Neural cell (in vitro differentiated cells): ENCODE results near the gene PDE4D. TPM values are rescaled to one million over a fixed set of nuclear protein-coding genes. Genes with fewer than 3 reads are reported as not detected.

Experiments used
- H2AFZ ChIP-seq: fragments of 200-600, 300-800 bp; sonication (generic), shearing (Covaris generic); 2 replicates; pipeline ENCODE4 v1.6.0; 2014; ENCODE audit warnings: low read depth, mild to moderate bottlenecking, antibody characterized with exemption, low read length, moderate library complexity
- H3F3A ChIP-seq: fragments of 200-600 bp; shearing (Covaris generic); 2 replicates; pipeline ENCODE4 v1.6.1; 2016; ENCODE audit warnings: mild to moderate bottlenecking, moderate library complexity, mixed read lengths, antibody characterized with exemption, low read length; ENCODE audit not compliant: insufficient read depth, poor library complexity, severe bottlenecking
- H3K27ac ChIP-seq: fragments of 200-600, 300-800 bp; sonication (generic), shearing (Covaris generic); 2 replicates; pipeline ENCODE4 v1.5.1; 2014; ENCODE audit warnings: mild to moderate bottlenecking, low read length, moderate library complexity
- H3K27me3 ChIP-seq: fragments of 300-800, 200-600 bp; sonication (generic), shearing (Covaris generic); 2 replicates; pipeline ENCODE4 v1.6.0; 2014; ENCODE audit warnings: mild to moderate bottlenecking, low read depth, low read length, moderate library complexity; ENCODE audit not compliant: insufficient read depth
- H3K36me3 ChIP-seq: fragments of 300-800, 200-600 bp; sonication (generic), shearing (Covaris generic); 2 replicates; pipeline ENCODE4 v1.5.1; 2014; ENCODE audit warnings: mild to moderate bottlenecking, antibody characterized with exemption, low read length, moderate library complexity; ENCODE audit not compliant: insufficient read depth
- H3K4me2 ChIP-seq: fragments of 300-800, 200-600 bp; sonication (generic), shearing (Covaris generic); 2 replicates; pipeline ENCODE4 v1.6.0; 2014; ENCODE audit warnings: mild to moderate bottlenecking, low read length
- H3K4me3 ChIP-seq: fragments of 300-800, 200-600 bp; sonication (generic), shearing (Covaris generic); 2 replicates; pipeline ENCODE4 v1.5.1; 2014; ENCODE audit warnings: mild to moderate bottlenecking, low read length, moderate library complexity
- H3K79me2 ChIP-seq: fragments of 200-600 bp; shearing (Covaris generic); replicated peaks from 2 replicates; pipeline ENCODE4 v1.6.0; 2014; ENCODE audit warnings: mild to moderate bottlenecking, low read length, moderate library complexity; ENCODE audit not compliant: insufficient read depth
- H3K9ac ChIP-seq: fragments of 300-800, 200-600 bp; sonication (generic), shearing (Covaris generic); 2 replicates; pipeline ENCODE4 v1.6.1; 2016; ENCODE audit warnings: mild to moderate bottlenecking, low read length, mixed read lengths
- H3K9me2 ChIP-seq: fragments of 200-600 bp; shearing (Covaris generic); 2 replicates; pipeline ENCODE4 v1.6.1; 2016; ENCODE audit warnings: mild to moderate bottlenecking, low read length, mixed read lengths; ENCODE audit not compliant: insufficient read depth
- H3K9me3 ChIP-seq: fragments of 200-600, 300-800 bp; sonication (generic), shearing (Covaris generic); 2 replicates; pipeline ENCODE4 v1.6.1; 2016; ENCODE audit warnings: mild to moderate bottlenecking, mixed run types, low read length, moderate library complexity, mixed read lengths
- H4K20me1 ChIP-seq: fragments of 200-600 bp; shearing (Covaris generic); 2 replicates; pipeline ENCODE4 v1.6.1; 2016; ENCODE audit warnings: mild to moderate bottlenecking, mixed run types; ENCODE audit not compliant: insufficient read depth
- CTCF ChIP-seq: fragments of 450-650 bp; IDR thresholded peaks from 2 replicates; pipeline ENCODE4 v1.5.1; 2014; ENCODE audit warnings: antibody characterized with exemption, mild to moderate bottlenecking, moderate library complexity; ENCODE audit not compliant: poor library complexity, severe bottlenecking
- EP300 ChIP-seq: fragments of 450-650 bp; conservative IDR thresholded peaks from 2 replicates; pipeline ENCODE4 v1.6.1; 2014; ENCODE audit warnings: antibody characterized with exemption, mild to moderate bottlenecking, moderate library complexity; ENCODE audit not compliant: poor library complexity, severe bottlenecking
- EZH2 ChIP-seq: fragments of 200-600, 300-800 bp; shearing (Covaris generic), sonication (generic); IDR thresholded peaks from 2 replicates; pipeline ENCODE4 v1.6.1; 2014; ENCODE audit warnings: antibody characterized with exemption, low read length, borderline replicate concordance, mild to moderate bottlenecking; ENCODE audit not compliant: insufficient read depth, poor library complexity, severe bottlenecking
- MXI1 ChIP-seq: fragments of 450-650 bp; conservative IDR thresholded peaks from 2 replicates; pipeline ENCODE4 v1.6.1; 2014; ENCODE audit warnings: antibody characterized with exemption, mild to moderate bottlenecking; ENCODE audit not compliant: poor library complexity, severe bottlenecking
- POLR2AphosphoS5 ChIP-seq: IDR thresholded peaks from 2 replicates; pipeline ENCODE4 v1.6.1; 2012
- RAD21 ChIP-seq: fragments of 450-650 bp; conservative IDR thresholded peaks from 2 replicates; pipeline ENCODE4 v1.6.1; 2014; ENCODE audit warnings: antibody characterized with exemption, mild to moderate bottlenecking, moderate library complexity
- SMC3 ChIP-seq: fragments of 450-650 bp; conservative IDR thresholded peaks from 2 replicates; pipeline ENCODE4 v1.6.1; 2014; ENCODE audit warnings: antibody characterized with exemption, mild to moderate bottlenecking, moderate library complexity; ENCODE audit not compliant: poor library complexity
- TAF1 ChIP-seq: IDR thresholded peaks from 2 replicates; pipeline ENCODE4 v1.6.1; 2012; ENCODE audit warnings: low read depth
- polyA plus RNA-seq: library from polyadenylated mRNA; depleted of rRNA; stranded (reverse); fragments of >200 nt; gene quantifications from 2 replicates; pipeline ENCODE4 v1.2.3, GENCODE V29; 2014
- TF ChIP-seq, protein P1 (sequence below): IDR thresholded peaks from 2 replicates; pipeline ENCODE4 v1.6.1; 2012; ENCODE audit warnings: borderline replicate concordance

Gene PDE4D
- polyA plus RNA-seq, 1 donor from 2014 or later: 42.8 TPM

DNA sequence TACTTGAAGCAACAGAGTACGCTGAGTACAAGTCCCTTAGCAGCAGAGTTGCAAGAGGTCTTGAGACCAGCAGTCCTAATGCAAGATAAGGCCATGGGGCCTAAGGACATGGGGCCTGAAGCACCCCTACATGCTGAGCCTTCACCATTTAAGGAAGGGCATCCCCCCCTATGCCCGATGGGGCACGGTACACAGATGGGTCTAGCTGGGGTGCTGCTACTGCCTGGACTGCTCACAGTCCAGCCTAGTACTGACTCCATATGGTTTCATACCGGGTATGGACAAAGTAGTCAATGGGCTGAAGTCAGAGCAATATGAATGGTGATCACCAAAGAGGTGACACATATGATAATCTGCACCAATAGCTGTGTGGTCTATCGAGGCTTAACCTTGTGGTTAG lies 178.3 kb downstream of the PDE4D start:
- H3K79me2 ChIP-seq: no peaks in the 10 kb centered on the region
- no peaks in the 10 kb centered on the region for H3F3A ChIP-seq
- no peak overlapping the region for H3K4me2 ChIP-seq
- H3K9ac ChIP-seq: no peak overlapping the region
- H3K4me3 ChIP-seq: no peak overlapping the region
- no peak overlapping the region for H2AFZ ChIP-seq
- TF ChIP-seq POLR2AphosphoS5: no peak
- no peaks in the 10 kb centered on the region for H3K9me3 ChIP-seq
- H3K36me3 ChIP-seq: no peaks in the 10 kb centered on the region
- H3K27ac ChIP-seq: no peak overlapping the region
- H3K9me2 ChIP-seq: no peaks in the 10 kb centered on the region
- no peaks in the 10 kb centered on the region for H3K27me3 ChIP-seq
- no peaks in the 10 kb centered on the region for H4K20me1 ChIP-seq

DNA sequence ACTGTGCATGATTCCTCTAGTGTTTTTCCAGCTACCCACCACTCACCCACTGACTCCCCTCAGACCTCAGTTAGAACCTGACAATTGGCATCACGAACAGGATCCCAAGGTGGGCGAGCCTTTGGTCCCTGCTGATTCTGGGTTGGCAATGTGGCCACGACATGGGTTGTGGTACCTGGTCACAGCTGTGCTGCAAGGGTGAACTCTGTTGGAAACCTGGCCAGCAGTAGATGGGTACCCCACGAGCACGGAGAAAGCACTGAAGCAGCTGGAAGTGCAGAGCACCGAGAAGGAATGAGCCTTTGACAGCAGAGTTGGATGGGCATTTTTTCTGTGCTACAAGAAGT lies 180.1 kb downstream of the PDE4D start:
- no peaks in the 10 kb centered on the region for H3K36me3 ChIP-seq
- no peaks in the 10 kb centered on the region for H3K9me3 ChIP-seq
- H3K4me3 ChIP-seq: no peak overlapping the region
- H3K9me2 ChIP-seq: no peaks in the 10 kb centered on the region
- no peak overlapping the region for H2AFZ ChIP-seq
- H3F3A ChIP-seq: no peaks in the 10 kb centered on the region
- H3K4me2 ChIP-seq: no peak overlapping the region
- H3K27ac ChIP-seq: no peak overlapping the region
- TF ChIP-seq MXI1 (no peak), CTCF (no peak), TAF1 (no peak)
- TF ChIP-seq, protein P1, sequence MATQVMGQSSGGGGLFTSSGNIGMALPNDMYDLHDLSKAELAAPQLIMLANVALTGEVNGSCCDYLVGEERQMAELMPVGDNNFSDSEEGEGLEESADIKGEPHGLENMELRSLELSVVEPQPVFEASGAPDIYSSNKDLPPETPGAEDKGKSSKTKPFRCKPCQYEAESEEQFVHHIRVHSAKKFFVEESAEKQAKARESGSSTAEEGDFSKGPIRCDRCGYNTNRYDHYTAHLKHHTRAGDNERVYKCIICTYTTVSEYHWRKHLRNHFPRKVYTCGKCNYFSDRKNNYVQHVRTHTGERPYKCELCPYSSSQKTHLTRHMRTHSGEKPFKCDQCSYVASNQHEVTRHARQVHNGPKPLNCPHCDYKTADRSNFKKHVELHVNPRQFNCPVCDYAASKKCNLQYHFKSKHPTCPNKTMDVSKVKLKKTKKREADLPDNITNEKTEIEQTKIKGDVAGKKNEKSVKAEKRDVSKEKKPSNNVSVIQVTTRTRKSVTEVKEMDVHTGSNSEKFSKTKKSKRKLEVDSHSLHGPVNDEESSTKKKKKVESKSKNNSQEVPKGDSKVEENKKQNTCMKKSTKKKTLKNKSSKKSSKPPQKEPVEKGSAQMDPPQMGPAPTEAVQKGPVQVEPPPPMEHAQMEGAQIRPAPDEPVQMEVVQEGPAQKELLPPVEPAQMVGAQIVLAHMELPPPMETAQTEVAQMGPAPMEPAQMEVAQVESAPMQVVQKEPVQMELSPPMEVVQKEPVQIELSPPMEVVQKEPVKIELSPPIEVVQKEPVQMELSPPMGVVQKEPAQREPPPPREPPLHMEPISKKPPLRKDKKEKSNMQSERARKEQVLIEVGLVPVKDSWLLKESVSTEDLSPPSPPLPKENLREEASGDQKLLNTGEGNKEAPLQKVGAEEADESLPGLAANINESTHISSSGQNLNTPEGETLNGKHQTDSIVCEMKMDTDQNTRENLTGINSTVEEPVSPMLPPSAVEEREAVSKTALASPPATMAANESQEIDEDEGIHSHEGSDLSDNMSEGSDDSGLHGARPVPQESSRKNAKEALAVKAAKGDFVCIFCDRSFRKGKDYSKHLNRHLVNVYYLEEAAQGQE: no peak
- H4K20me1 ChIP-seq: no peaks in the 10 kb centered on the region
- H3K27me3 ChIP-seq: no peaks in the 10 kb centered on the region
- no peak overlapping the region for H3K9ac ChIP-seq
- H3K79me2 ChIP-seq: no peaks in the 10 kb centered on the region

GRCh38 chr5:59712836-59713497 lies 180.6 kb downstream of the PDE4D start:
- H3K9ac ChIP-seq: no peak overlapping the region
- TF ChIP-seq RAD21 (no peak), SMC3 (no peak), POLR2AphosphoS5 (no peak), TAF1 (no peak), CTCF (no peak), EP300 (no peak), MXI1 (no peak), EZH2 (no peak)
- TF ChIP-seq, protein P1: no peak
- H3F3A ChIP-seq: no peaks in the 10 kb centered on the region
- H3K79me2 ChIP-seq: no peaks in the 10 kb centered on the region
- no peak overlapping the region for H3K4me2 ChIP-seq
- H4K20me1 ChIP-seq: no peaks in the 10 kb centered on the region
- H2AFZ ChIP-seq: no peak overlapping the region
- no peaks in the 10 kb centered on the region for H3K9me3 ChIP-seq
- no peaks in the 10 kb centered on the region for H3K27me3 ChIP-seq
- no peaks in the 10 kb centered on the region for H3K9me2 ChIP-seq
- no peaks in the 10 kb centered on the region for H3K36me3 ChIP-seq
- no peak overlapping the region for H3K27ac ChIP-seq
- H3K4me3 ChIP-seq: no peak overlapping the region
